Suppressor macrophage treated with lipopolysaccharide for 1 hour (primary cell): ENCODE measurements around the gene CADM3.

Source experiments
- DNase-seq, 3 donors: peaks; one replicate each; pipeline ENCODE4 v3.0.0-alpha.2; 2020 to 2022

CADM3 gene

DNA sequence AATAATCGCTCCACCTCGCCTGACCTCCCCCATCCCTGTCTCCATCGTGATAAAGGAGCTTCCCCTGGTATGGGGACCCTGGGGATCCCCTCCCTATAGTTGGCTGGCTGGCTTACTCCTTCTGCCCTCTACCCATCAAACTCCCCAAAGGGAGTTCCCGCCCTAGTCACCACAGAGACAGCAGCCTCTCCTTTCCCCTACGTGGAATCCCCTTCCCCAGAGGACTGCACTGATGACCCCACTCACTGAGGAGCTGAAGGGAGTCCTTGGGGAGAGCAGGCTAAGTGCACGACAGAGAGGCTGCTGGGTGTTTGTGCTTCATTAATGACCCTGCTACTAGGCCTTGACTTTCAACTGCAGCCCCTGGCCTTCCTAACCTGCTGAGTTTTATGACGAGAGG, 1.9 kb downstream of the CADM3 start:
- DNase-seq = peak in 1 of 3 donors; percentile 8

- DNase-seq = no peak
These were observed 4.2 kb downstream of the CADM3 start for GRCh38 chr1:159175571-159175970.

DNA sequence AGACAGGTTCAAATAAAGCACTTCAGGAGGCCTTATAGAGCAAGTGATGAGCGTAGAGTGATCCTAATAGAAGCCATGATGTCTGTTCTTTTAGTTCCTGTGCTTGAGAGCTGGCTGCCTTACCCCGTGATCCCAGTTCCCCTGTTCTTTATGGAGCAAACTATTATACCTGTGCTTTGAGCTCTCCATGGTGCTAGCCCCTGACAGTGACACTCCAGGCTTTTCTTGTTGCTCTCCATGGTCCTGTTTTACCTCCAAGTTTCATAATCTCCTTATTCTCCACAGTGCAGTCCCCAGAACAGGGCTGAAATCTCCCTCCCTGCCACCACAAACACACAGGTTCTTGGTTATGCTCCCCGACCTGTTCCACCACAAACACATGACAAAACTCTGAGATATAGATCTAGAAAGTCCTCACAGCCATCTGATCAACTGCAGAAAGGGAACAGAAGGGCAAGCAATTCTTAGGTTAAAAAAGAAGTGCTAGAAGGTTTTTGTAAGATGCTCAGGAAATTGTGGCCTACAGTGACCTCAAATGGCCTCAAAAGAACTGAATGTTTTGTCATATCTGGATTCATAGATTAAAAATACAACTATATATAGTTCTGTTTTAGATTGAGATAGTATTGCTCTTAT, 6.0 kb downstream of the CADM3 start:
- peak; percentile 55 to 67 (median 66) for DNase-seq

DNA sequence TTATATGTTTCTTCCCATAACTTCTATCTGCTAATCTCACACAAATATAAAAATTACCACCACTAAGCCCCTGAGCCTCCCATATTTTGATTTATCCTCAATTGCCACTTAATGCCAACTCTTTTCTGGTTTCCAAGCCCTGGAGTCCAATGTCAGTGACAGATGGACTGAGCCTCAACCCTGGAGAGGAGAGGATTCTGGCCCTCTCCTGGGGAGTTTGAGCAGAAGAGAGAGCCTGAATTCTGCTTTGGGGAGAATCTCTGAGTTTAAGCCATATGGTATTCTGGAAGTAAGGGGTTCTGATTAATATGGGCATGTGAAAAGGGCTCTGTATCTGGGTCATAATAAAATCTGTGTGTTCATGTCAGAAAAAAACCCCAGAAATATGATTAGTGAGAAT, 8.5 kb downstream of the CADM3 start:
- no peak for DNase-seq

- DNase-seq = no peak
These were observed 9.1 kb downstream of the CADM3 start for GRCh38 chr1:159180516-159180915.

- DNase-seq = no peak
These were observed 10.1 kb downstream of the CADM3 start for GRCh38 chr1:159181328-159182024.

- DNase-seq = peak in 1 of 3 donors; percentile 24
These were observed 12.8 kb downstream of the CADM3 start for GRCh38 chr1:159184201-159184600.

DNA sequence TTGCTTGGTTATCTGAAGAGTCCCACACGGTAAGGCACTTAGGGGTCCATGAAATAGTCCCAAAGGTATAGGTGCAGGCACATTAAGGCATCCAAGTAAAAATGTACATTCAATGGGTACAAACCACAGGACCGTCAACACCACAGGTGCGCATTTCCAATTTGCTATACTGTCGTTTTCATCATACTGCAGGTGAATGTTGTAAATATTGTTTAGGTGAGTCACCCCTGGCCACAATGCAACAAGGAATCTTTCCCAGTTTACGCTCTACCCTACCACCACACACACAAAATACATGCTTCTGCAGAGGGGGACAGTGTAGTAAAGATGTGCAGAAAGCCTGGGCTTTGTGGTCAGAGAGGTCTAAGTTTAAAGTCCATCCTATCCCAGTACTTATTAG, 13.7 kb downstream of the CADM3 start:
- DNase-seq = no peak

- DNase-seq = no peak
These were observed 15.6 kb downstream of the CADM3 start for GRCh38 chr1:159187033-159187432.

- DNase-seq = no peak
These were observed 16.4 kb downstream of the CADM3 start for GRCh38 chr1:159187647-159188374.

DNA sequence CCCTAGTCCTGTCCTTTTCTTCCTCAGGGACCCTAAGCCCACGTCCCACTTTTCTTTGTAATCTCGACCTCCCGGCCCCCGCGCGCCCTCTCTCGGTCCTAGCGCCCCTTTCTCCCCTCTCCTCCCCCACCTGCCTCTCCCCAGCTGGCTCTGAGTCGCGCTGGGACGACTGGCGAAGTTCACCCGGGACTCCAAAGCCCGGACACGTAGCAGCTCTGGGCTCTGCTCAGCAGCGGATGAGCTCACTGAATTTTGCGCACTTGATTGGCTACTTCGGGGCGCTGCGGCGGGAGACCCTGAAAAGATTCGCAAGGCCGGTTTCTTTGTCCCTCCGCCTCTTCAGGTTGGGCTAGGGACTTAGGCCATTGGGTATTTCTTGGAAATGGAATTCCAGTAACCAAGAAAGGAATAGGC, 17.0 kb downstream of the CADM3 start:
- peak; percentile 58 to 66 (median 63) for DNase-seq

DNA sequence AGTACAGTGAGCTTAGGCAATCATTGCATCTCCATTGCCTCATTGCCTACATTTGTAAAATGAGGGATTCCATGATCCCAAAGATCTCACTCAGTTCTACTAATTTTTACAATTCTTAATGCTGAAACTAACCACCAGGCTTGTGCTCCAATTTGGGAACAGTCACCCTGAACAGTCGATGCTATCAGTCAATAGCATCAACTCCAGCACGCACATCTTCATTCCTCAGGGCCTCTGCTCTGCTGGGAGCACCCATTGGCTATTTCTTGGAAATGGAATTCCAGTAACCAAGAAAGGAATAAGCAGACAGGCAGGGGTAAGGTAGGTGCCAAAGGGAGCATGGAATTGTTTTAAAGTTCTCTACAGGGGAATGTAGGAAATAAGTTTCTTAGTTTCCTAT, 19.0 kb downstream of the CADM3 start:
- no peak for DNase-seq

DNA sequence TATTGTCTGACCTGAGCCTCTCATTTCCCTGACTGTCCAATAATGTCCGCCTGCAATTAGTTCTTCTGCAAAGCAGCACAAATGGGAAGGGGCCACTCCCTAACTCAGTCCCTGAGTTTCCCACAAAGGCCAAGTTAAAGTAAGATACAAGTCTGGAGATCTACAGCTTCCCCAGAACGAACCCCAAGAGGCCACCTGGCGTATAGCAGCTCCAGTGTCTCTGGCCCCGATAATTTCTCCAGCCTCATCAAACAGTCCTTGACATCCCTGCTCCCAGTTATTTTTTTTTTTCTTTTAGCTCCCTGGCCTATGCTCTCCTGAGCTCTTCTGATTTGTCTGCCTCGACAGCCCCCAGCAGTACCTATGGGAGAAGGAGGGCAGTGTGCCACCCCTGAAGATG, 25.1 kb downstream of the CADM3 start:
- no peak for DNase-seq

DNA sequence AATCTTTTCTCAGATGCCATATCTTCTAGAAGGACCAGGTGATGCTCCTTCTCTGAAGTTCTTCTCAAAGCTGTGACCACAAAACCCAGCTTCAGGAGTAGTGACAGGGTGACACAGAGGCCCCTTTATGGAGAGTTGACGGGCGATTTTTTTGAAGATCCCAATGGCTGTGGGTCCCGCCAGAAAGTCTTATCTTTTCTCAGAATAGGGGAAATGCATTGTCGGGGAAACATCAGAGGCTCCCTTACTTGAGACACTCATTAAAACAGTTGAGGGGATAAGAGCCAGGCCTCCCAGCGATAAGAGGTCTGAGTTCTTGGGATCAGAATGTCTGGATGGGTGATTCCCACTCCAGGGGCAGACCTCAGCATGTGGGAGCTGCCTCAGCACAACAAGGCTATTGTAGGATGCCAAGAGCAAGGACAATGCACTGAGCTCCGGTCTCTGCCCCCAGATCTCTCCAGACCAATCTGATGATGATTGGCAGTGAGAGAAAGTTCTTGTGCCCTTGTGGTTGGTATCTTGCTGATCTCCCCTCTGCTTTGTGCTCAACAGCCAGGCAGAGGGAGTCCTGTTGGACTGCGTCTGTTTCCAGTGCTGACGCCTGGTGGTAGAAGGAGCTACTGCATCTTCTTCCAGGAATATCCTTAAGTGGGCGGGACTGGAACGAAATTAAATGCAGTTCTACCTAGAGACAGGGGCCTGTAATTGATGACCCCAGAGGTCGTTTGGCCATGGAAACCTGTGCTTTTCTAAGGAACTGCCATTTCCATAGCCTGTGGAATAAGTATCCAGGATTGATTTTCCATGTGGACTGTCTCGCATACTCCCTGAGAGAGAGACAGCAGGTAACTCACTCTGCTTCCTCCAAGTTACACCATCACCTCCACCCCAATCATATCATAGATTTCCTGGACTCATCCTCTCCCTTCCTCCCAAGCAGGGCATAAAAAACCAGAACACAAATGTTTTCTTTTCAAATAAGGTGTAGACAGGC, 26.4 kb downstream of the CADM3 start:
- DNase-seq = peak; percentile 87 to 93 (median 88)

DNA sequence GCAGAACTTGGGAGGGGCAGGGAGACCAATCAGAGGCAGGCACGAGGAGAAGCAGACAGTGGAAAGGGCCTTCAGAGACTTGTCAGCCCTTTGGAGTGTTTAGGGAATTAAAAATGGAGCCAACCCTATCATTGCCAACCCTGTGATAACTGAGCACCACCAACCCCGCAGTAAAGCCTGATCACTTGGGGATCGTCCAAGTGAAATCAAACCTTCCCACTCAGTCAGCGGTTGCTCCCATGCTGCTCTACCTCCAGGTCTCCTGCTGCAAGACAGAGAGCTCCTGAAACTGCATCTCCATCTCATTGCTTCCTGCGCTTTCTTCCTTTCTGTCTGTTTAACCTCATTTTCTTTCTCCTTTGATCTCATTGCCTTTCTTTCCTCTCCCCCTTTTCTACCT, 28.5 kb downstream of the CADM3 start:
- DNase-seq = no peak

GRCh38 chr1:159200769-159201168, 29.4 kb downstream of the CADM3 start:
- no peak for DNase-seq

DNA sequence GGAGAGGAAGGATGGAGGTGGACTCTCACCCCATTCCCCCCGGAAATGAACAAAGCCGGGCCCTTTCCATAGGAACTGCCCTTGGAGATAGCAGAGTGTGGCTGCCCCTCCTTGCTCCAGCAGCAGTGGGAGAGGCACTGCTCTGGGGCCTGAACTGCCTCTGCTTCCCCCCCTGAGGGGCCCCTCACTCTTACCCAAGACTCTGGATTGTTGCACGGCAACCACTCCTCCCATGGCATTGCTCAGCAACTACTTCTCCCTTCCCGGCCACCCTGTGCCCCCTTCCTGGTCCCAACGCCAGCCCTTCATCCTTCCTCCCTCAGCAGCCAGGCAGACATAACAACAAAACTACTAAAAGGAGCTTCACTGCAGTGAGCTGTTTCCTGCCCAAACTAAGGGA, 30.2 kb downstream of the CADM3 start:
- DNase-seq = peak in 1 of 3 donors; percentile 16

- DNase-seq = peak; percentile 27 to 30 (median 28)
These were observed 32.2 kb downstream of the CADM3 start for GRCh38 chr1:159203610-159204009.

GRCh38 chr1:159204161-159205141, 33.0 kb downstream of the CADM3 start, which contains the start of gene ACKR1:
Gene ACKR1 (plus strand): TSS chr1:159204875. CDS start chr1:159204960, 85 bp downstream.
- peak in 2 of 3 donors; percentile 38 to 49 for DNase-seq

GRCh38 chr1:159205225-159205624, 33.8 kb downstream of the CADM3 start:
- DNase-seq = no peak

DNA sequence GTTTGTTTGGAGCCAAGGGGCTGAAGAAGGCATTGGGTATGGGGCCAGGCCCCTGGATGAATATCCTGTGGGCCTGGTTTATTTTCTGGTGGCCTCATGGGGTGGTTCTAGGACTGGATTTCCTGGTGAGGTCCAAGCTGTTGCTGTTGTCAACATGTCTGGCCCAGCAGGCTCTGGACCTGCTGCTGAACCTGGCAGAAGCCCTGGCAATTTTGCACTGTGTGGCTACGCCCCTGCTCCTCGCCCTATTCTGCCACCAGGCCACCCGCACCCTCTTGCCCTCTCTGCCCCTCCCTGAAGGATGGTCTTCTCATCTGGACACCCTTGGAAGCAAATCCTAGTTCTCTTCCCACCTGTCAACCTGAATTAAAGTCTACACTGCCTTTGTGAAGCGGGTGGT, 34.7 kb downstream of the CADM3 start:
- no peak for DNase-seq
